Stimulated activated CD4-positive, alpha-beta T cell treated with anti-CD3 and anti-CD28 coated beads, TNF-alpha, amount 100 ng/mL, for 4 hours (primary cell): ENCODE results near the gene ISCU.
"Not testable (repeated sequence)": the region's sequence is repeated elsewhere in the genome, so short reads cannot be mapped to it uniquely, and the experiment has no call there.

Experiments
- DNase-seq, 3 experiments: peaks; one replicate each; pipeline ENCODE4 v3.0.0-alpha.2; 2020; ENCODE audit warnings: low read depth in 3 of 3

Gene ISCU

DNA sequence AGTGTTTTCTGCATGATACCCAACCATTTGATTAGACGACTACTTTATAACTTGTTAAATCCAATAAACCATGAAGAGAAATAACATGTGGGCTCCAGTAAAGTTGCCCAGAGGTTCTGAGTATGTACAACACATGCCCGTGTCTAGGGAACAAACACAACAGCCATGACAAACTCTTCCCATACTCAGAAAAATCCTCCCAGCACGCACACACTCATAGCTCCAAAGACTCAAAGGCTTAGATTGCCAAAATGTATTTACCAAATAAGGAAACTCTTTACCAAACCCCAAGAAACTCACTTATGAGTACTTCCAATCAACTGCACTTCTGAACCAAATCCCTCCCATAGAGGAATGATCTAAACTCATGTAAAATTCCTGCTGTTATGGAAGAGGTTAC is 18.7 kb upstream of the ISCU start:
- DNase-seq = no peak

DNA sequence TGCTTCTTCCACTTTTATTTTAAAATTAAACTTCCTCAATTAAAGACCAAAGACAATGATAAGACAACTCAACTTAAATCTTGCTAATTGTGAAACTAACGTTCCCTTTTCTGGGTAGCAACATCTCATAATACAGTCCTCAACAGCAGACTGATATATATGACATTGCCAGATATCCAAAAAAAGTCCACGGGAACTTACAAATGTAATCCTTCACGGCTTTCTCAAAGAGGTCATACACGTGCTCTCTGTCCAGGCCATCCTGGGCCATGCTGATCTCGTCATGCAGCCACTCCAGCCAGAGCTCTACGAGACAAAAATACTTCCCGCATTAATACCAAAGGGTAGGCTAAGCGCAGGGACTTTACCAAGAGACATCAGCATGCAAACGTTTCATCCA is 14.7 kb upstream of the ISCU start:
- no peak for DNase-seq

DNA sequence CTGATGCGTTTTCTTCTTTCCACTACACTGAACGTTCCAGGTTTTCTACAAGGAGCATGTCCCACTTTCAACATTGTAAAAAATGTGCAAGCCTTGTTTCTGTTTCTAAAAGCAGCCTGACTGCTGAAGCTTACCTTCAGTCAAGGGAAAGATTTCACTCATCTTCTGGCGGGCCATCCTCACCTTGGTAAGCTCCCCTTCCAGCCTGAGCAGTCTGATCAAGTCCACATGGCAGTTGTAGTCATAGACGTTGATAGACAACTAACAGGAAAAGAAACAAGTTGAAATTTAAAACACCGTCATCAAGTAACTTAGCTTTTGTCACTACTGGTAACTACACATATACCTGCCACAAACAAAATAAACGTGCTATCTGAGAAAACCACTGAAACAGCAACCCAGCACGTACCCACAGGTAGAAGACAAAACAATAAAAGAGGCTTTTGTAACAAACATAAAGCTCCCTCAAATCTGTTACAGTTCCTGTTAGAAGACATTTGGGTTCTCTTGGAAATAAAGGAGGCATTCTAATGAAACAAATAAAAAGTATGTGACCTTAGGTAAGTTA is 13.4 kb upstream of the ISCU start:
- DNase-seq = no peak

DNA sequence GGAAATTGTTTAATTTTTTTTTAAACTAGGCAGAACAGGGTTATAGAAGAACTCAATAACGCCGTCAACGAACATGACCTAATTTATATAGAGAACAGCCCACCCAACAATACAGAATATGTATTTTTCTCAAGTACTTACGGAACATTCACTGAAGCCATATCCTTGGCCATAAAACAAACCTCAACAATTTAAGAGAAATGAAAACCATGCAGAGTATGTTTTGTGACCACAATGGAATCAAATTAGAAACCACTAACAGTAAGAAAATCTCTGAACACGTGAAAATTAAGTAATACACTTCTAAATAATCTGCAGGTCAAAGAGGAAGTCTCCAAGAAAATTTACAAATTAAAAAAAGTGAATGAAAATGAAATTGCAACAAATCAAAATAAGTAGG is 10.9 kb upstream of the ISCU start:
- no peak for DNase-seq

DNA sequence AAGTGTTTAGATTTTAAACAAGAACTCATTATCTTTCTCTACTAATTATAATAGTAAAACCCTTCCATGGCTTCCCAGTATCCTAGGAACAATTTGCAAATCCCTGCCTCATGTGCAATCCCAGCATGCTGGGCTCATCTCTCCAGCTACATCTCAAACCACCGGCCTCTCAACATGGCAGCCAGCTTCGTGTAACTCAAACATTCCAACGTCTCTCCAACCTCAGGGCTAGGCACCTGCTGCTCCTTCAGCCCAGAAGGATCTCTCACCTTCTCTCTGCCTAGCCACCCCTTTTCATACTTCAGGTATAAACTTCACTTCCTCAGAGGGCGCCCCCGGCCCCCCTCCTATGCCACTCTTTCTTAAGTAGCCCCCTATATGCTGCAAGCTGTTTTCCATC is 8.6 kb upstream of the ISCU start:
- DNase-seq = no peak

DNA sequence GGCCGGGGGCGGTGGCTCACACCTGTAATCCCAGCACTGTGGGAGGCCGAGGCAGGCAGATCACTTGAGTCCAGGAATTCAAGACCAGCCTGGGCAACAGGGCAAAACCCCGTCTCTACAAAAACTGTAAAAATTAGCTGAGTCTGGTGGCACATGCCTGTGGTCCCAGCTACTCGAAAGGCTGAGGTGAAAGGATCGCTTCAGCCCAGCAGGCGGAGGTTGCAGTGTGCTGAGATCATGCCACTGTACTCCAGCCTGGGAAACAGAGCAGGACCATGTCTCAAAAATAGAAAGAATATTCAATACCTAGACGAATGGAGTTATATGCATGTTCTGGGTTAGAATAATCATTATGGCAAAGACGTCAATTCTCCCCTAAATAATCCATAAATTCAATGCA is 7.0 kb upstream of the ISCU start:
- not testable (repeated sequence) for DNase-seq

DNA sequence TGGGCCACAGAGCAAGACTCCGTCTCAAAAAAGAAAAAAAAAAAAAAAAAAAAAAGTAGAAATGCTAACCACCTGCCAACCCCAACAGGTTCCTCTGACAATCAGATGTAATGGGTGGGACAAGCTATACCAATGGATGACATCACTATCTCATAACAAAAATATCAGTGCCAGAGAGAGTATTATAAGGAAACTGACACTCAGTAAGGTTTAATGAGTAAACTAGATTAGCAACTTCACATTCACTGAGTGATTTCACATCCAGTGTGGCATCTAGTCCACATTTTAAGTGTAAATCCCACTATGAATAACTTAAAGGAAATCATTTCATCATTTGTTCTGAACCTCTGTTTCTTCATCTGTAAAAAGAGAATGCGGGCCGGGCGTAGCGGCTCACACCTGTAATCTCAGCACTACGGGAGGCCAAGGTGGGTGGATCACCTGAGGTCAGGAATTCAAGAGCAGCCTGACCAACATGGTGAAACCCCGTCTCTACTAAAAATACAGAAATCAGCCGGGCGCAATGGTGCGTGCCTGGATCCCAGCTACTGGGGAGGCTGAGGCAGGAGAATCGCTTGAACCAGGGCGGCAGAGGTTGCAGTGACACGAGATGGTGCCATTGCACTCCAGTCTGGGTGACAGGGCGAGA is 3.3 kb upstream of the ISCU start:
- DNase-seq = no peak

DNA sequence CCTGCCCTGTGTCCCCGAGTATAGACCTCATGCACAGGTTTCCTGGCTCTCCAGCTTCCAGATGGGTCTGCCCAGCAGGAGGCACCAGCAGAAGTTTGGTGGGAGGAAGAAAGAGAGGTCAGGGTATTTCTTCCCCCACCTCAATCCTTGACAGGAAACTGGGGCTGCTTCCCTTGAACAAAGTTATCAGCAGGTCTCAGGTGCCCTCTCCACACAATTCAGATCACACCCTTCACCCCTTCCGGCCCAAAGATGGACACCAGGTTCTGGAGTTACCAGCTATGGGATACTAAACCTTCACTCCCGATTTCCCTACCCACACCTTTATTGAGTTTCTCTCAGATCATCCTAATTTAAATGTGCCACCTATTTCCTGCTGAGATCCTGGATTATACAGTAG is 2.6 kb upstream of the ISCU start:
- no peak for DNase-seq

DNA sequence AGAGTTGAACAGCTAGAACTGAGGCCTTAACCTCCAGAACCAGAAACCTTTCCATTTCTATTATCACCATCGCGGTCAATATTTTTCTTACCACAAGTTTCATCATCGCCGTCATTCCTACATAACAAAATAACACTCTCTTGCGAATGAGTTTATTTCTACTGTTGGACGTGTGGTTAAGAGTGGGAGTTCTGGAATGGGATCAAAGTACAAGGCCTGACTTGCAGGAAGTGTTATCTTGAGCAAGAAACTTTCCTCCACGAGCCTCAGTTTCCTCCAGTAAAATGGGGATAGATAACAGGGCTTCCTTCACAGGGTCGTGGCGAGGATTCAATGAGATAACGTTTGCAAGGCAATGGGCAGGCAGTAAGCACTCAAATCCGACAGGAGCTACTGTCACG is 2.1 kb upstream of the ISCU start:
- DNase-seq = no peak

DNA sequence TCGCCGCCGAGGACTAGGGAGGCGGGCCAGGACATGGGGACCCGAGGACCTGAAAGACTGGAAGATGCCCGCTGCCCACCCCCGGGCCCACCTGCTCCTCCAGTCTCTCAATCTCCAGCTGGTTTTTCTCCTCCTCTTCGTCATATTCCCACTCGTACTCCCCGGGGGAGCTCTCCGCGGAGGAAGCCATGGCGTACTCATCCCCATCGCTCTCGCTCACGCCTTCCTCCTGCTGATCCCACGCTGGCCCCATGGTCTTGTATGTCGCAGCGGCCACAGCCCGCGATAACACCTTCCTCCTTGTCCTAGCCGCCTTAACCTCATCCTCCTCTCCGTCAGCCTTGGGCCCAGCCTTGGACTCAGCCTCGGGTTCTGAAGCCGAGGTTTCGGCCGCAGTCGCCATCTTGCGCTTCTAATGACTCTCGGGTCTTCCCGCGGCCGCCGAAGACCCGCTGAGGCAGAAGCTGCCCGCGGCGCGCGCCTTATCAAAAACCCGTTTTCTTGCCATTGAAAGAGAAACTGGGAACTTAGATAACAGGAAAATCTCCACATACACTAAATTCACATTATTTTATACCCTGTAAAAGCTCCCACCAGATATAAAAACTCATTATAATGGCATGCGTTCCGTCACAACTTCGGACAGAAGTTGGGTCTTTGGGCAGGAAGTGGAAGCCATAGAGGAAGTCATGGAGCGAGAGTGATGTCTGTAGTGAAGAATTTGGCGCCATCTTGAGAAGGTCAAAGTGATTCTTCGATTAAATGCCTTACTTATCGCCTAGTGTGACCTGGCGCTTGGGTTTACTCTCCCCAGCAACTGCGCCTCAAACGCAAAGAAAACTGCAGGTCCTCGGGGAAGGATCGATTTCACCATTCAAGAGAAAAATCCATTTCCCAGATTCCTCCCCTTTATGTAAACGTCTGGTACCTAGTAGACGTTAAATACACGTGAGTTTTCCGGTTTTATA is 1.4 kb upstream of the ISCU start, which contains the start of gene SART3:
SART3 (minus strand) TSS at position 422 of the 968 bp plus-strand sequence; CDS start at position 403, 19 bp downstream.
- DNase-seq = peak; percentile 56 to 69 (median 66)

DNA sequence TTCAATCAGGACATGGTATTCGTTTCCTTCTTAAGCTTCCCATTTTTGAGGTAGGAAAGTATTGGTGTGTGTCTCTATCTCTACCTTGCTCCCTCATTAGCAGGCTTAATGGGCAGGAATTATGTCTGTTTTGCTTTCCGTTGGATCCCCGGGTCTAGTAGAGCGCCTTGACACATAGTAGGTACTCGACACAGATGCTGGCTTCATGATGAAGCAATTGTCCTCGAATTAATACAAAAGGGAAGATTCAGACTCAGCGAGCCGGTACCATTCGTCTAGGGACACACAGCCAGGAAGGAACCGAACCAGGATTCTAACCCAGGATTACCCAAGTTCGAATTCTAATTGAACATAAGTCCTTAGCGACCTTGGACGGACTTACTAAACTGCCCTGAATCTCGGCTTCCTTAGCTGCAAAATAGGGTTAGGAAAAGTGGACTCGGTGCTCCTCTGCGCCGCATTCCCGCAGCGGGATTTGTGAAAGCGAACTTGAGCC is 496 bp upstream of the ISCU start:
- no peak for DNase-seq

DNA sequence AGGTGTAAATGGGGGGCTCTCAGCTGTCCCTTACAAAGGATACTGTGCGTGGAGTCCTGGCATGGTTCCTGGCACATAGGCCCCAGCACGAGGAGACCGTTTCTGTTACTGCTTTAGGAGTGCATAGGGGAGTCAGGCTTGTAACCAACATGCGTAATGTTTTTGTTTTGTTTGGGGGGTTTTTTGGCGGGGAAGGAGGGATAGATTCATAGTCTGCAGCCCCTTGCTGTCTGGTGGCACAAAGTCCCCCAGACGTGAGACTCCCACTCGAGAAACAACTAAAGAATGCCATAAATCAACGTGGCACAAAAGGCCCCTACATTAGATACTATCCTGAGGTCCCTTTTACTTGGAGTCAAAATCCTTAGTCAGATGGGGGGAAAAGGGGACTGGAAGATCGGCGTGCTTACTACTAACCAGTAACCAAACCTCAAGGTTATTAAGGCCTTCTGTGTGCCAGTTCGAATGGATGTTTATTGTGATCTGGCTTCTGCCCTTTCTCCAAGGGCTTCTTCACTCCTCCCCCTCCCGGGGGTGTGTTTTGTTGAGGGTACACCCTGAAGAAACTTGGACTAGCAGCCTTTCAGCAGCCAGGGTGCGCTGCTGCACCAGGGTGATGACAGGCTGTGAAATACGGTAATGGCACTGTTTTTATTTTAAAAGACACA is 874 bp downstream of the ISCU start:
- peak; percentile 64 to 77 (median 76) for DNase-seq

DNA sequence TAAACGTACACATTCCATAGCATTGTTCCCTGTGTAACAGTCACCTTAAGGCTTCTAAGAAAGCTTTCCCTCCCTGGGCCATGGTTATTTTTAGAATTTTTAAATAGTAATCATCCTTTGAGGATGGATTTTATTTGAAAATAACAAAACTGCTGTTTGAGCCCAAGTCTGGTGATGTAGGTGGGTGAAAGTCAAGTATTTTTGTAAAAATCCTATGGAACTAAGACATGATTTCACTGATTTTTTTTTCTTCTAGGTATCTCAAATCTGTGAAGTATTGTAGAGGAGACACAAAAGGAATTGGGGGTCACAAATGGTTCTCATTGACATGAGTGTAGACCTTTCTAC is 1.4 kb downstream of the ISCU start:
- DNase-seq = no peak

DNA sequence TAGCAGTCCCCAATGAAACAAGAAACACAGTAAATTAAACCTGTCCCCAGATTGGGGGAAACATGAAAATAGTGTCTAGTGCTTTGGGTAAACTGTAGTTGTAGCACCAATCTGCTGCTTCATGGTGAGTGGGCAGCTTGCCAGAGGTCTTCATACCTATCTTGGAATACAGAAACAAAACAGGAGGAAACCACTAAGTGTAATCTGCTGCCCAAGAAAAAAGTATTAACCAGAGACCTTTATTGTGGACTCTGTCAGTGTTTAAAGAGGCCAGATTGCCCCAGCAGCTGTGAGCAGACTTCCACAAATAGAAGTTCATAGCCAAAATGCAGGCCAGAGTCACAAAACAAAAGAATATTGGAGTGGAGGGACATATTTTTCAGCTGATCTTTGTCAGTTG is 2.3 kb downstream of the ISCU start:
- no peak for DNase-seq

DNA sequence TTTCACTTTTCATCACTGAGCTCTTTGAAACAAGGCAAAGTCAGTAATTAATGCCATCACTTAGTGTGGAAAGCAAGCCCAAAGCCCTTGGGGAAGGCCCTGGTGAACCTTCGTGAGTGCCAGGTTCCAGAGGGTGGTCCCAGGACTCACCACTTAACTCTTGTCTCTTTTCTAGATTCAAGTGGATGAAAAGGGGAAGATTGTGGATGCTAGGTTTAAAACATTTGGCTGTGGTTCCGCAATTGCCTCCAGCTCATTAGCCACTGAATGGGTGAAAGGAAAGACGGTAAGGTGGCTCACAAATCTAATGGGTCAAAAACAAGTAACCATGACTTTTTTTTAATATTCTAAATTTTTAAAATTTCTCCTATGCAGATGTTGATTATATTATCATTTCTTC is 2.8 kb downstream of the ISCU start:
- no peak for DNase-seq

DNA sequence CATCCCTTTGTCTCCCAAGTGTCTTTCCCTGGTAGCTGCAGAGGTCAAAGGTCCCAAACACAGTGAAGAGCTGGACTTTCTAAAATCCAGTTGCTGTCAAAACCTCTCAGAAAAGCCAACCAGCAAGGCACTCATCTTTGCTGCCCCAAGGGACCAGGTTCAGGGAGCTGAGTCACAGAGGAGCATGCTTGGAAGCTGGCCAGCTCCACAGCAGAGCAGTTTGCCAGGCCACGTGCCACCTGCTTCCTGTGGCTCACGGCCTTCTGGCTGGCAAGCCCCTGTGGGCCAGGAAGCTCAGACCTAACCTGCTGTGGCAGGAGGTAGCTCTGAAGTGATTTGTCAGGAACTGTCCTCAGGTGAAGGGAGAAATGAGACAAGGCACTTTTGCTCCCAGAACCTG is 3.6 kb downstream of the ISCU start:
- DNase-seq = peak; percentile 18 to 51 (median 48)

DNA sequence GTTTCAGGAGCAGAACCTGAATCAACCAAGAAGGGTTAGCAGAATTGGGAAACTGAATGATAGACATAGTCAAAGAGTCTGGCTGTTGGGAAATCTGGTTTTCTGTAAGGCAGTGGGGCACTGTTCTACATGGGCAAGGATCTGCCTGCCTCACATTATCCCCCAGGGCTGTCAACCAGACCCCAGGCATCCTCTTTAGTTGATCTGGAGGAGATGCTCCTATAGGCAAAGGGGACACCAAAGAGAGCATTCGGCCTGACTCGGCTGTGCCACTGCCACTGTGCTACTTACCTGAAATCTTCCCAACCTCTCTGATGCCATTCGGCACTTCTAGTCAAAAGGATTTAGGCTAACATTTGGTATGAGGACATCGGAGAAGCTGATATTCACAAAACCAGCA is 4.1 kb downstream of the ISCU start:
- no peak for DNase-seq

DNA sequence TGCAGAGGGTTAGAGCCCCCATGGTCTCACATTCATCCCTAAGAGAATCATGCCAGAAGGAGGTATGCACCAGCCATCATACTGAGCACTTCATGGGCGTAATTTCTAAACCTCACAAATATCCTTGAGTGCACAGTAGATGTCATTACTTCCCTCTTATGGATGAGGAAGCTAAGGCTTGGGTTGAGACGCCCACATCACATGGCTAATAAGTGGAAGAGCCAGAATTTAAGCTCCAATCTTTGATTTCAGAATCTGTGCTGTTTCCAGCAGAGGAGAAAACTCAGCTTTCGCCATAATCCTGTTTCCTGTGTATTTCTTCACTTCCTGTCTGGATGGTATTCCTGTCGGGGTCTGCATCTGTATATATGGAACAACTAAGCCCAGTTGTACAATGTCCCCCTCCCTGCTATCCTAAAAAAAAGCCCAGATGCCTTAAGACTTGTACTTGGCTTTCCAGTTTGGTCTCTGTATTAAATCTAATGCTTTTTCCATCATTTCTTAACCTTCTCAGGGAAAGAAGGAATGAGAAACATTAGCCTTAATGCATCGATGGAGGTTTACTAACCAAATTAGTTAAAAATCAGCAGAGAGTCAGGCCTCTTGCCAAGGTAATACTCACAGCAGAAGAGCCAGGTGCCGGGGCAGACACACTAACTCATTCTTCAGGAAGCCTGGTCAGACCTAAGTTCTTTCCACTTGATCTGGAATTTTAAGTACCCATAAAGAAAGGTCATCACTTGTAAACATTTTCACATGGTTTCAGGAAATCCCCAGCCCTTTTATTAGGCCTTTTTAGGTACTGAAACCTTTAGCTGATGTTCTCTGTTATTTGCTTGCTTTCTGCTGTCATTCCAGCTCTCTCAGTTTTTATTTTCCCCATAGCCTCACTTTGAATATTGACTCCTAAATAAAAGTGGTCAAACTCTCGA is 5.3 kb downstream of the ISCU start:
- DNase-seq = no peak

DNA sequence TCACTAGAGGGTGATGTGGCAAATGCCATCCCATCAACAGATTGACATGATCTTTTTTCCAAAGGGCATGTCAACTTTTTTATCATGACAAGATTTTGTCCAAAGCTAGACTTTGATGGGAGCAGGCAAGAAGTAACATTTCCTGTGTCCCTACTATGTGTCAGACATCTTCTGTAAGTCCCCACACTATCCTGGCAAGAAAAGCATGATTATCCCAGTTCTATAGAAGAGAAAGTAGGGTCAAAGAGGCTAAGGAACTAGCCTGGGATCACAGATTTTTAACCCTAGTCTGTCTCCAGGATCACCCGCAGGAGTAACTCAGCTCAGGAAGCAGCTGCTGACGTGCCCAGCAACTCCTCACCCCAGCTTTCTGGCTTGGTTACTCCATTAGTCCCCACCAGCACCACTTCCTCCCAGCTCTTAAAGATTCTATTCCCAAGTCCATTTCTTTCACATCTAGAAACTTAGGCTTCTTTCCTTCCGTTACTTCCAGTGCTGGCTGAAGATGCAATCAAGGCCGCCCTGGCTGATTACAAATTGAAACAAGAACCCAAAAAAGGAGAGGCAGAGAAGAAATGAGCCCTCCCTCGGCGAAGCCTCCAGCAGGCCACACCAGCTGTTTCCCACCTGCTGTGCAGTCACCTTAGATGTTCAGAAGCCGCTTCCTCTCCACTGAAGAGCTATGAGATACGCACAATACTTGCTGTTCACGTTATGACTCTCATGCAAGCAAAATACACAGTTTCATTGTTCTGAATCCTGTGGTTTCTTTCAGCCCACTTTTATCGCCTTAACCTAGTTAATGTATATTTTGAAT is 6.2 kb downstream of the ISCU start:
- DNase-seq = peak; percentile 15 to 32 (median 21)
